Breast epithelium (tissue), 3 donors: ENCODE measurements around the gene DNASE1L3.

Experiments used
- POLR2A ChIP-seq: fragments of 450-650 bp; IDR thresholded peaks from one replicate; pipeline ENCODE4 v1.6.1; 2016; ENCODE audit warnings: antibody characterized with exemption, mild to moderate bottlenecking, moderate library complexity
- POLR2AphosphoS5 ChIP-seq, 3 donors: sonication (generic); formaldehyde crosslinking; IDR thresholded peaks; one replicate each; pipeline ENCODE4 v1.6.1; 2017; ENCODE audit warnings: antibody characterized with exemption in 3 of 3
- TF ChIP-seq, protein P1 (sequence below), 3 donors: fragments of 450-650 bp; IDR thresholded peaks; one replicate each; pipeline ENCODE4 v1.5.1; 2016 to 2017; ENCODE audit warnings: antibody characterized with exemption in 3 of 3, mild to moderate bottlenecking in 3 of 3, moderate library complexity in 3 of 3

- TF ChIP-seq POLR2AphosphoS5 (IDR thresholded peaks at IDR 0.05) (no peak), POLR2A (no peak)
- TF ChIP-seq, protein P1, sequence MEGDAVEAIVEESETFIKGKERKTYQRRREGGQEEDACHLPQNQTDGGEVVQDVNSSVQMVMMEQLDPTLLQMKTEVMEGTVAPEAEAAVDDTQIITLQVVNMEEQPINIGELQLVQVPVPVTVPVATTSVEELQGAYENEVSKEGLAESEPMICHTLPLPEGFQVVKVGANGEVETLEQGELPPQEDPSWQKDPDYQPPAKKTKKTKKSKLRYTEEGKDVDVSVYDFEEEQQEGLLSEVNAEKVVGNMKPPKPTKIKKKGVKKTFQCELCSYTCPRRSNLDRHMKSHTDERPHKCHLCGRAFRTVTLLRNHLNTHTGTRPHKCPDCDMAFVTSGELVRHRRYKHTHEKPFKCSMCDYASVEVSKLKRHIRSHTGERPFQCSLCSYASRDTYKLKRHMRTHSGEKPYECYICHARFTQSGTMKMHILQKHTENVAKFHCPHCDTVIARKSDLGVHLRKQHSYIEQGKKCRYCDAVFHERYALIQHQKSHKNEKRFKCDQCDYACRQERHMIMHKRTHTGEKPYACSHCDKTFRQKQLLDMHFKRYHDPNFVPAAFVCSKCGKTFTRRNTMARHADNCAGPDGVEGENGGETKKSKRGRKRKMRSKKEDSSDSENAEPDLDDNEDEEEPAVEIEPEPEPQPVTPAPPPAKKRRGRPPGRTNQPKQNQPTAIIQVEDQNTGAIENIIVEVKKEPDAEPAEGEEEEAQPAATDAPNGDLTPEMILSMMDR (IDR thresholded peaks at IDR 0.05): no peak
Observed at GRCh38 chr3:58258392-58259055, 47.8 kb upstream of the DNASE1L3 start.
